Subcutaneous adipose tissue (tissue), 4 donors: ENCODE results near the gene CASP14. TPM values are rescaled to one million over a fixed set of nuclear protein-coding genes. Genes with fewer than 3 reads are reported as not detected.

Source experiments
- total RNA-seq, 4 donors: library from RNA; depleted of rRNA; stranded (reverse); fragments of >200 nt; gene quantifications; one replicate each; pipeline ENCODE4 v1.1.0, GENCODE V29; 2016
- TF ChIP-seq, protein P1 (sequence below): fragments of 450-650 bp; IDR thresholded peaks from one replicate; pipeline ENCODE4 v1.5.1; 2016; ENCODE audit warnings: low read depth, mild to moderate bottlenecking, control low read depth, antibody characterized with exemption, moderate library complexity

CASP14 gene
- total RNA-seq, 4 donors from 2014 or later, result not detected

DNA sequence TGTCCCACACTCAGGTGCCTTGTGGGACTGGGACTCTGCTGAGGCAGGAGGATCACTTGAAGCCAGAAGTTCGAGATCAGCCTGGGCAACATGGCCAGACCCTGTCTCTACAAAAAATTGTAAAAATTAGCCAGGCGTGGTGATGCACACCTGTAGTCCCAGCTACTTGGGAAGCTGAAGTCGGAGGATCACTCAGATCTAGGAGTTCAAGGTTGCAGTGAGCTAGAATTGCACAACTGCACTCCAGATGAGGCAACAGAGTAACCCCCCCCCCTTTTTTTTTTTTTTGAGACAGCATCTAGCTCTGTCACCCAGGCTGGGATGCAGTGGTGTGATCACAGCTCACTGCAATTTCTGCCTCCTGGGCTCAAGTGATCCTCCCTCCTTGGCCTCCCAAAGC is 46.9 kb downstream of the CASP14 start:
- TF ChIP-seq, protein P1, sequence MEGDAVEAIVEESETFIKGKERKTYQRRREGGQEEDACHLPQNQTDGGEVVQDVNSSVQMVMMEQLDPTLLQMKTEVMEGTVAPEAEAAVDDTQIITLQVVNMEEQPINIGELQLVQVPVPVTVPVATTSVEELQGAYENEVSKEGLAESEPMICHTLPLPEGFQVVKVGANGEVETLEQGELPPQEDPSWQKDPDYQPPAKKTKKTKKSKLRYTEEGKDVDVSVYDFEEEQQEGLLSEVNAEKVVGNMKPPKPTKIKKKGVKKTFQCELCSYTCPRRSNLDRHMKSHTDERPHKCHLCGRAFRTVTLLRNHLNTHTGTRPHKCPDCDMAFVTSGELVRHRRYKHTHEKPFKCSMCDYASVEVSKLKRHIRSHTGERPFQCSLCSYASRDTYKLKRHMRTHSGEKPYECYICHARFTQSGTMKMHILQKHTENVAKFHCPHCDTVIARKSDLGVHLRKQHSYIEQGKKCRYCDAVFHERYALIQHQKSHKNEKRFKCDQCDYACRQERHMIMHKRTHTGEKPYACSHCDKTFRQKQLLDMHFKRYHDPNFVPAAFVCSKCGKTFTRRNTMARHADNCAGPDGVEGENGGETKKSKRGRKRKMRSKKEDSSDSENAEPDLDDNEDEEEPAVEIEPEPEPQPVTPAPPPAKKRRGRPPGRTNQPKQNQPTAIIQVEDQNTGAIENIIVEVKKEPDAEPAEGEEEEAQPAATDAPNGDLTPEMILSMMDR, result no peak

DNA sequence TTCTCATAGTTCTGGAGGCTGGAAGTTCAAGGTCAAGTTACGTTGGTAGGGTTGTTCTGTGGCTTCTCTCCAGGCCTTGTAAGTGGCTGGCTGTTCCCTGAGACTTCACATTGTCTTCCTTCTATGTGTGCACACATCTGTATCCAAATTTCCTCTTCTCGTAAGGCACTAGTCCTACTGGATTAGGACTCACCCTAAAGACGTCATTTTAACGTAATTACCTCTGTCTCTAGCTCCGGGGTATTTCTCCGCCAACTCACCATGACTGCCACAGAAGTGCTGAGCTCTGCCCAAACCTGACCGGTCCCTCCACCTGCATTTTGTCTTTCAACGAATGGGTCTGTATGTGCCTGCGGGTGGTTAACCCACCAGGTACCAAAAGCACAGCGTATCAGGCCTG is 49.2 kb downstream of the CASP14 start:
- TF ChIP-seq, protein P1, result no peak

DNA sequence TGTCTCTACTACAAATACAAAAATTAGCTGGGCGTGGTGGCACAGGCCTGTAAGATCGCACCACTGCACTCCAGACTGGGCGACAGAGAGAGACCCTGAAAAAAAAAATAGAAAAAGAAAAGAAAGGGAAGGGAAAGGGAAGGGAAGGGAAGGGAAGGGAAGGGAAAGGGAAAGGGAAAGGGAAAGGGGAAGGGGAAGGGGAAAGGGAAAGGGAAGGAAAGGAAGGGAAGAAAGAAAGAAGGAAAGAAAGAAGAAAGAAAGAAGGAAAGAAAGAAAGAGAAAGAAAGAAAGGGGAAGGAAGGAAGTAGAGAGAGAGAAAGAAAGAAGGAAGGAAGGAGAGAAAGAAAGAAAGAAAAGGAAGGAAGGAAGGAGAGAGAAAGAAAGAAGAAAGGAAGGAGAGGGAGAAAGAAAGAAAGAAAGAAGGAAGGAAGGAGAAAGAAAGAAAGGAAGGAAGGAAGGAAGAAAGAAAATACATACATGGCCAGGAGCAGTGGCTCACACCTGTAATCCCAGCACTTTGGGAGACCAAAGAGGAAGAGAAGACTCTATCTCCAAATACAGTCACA is 49.8 kb downstream of the CASP14 start:
- TF ChIP-seq, protein P1, result no peak

DNA sequence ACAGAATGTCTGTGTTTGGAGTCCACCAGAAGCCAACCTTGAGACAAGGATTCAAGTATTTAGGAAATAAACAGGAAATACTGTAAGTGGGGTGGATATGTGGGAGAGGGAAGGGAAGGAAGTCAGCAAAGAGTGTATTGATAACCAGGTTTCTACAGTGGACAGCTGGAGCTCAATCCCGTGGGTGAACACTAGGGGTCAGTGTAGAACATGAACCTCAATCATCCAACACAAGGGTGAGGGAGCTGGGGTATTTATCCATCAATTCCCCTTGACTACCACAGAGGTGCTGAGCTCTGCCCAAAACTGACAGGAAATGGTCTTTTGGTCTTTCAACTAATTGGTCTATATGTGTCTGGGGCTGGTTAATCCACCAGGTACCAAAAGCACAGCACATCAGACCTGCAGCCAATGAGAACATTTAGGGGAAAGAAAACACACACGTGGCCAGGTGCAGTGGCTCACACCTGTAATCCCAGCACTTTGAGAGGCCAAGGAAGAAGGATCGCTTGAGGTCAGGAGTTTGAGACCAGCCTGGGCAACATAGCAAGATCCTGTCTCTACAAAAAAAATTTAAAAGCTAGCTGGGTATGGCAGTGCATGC is 52.3 kb downstream of the CASP14 start:
- TF ChIP-seq, protein P1, result no peak

DNA sequence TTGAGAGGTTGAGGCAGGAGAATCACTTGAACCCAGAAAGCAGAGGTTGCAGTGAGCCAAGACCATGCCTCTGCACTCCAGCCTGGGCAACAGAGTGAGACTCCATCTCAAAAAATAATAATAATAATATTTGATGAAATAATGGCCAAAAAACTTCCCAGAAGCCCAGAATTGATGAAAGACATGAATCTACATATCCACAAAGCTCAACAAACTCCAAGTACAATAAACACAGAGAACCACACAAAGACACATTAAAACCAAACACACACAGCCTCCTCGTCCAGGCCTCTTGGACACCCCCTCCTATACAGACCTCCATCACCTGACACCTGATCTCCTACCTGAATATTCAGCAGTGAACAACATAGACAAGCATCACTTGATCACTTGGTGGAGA is 54.7 kb downstream of the CASP14 start:
- TF ChIP-seq, protein P1, result no peak

DNA sequence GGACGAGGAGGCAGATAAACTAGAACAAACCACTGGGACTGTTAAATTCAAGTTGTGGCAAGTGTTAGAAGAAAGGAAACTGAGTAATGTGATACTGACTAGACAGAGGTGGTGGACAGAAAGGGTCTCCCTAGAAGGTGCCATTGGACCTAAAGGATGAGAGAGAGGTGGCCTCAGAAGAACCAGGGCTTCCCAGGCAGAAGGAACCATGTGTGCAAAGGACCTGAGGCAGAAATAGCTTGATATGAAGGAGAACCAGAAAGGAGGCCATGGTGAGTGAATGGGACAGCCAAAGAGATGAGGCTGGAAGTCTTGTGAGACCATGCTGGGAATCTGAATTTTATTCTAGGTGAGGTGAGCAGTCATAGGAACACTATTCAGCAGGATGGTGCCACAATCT is 55.1 kb downstream of the CASP14 start:
- TF ChIP-seq, protein P1, result no peak

DNA sequence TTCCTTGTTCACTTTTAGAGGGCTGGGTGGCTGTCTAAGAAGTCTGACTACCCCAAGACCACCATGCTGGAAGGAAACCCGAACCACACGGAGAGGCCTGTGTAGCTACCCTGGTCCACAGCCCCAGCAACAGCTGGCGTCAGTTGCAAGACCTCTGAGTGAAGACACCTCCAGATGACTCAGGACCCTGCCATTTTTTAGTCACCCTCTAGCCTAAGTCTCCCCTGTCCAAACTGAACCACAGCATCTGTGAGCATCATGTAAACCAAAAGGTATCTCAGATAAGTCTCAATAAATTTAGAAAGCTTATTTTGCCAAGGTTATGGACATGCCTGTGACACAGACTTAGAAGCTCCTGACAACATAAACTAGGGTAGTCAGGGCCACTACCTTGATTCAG is 55.8 kb downstream of the CASP14 start:
- TF ChIP-seq, protein P1, result no peak
